Testis (tissue), 3 donors: ENCODE measurements around the gene ANKRD28. TPM values are rescaled to one million over a fixed set of nuclear protein-coding genes. Genes with fewer than 3 reads are reported as not detected.

ENCODE experiments used
- DNase-seq: peaks from one replicate; pipeline ENCODE4 v3.0.0-alpha.2; 2019
- H3K27ac ChIP-seq, 2 donors: fragments of 200-600 bp; sonication (generic); one replicate each; pipeline ENCODE4 v1.5.1; 2019
- H3K27me3 ChIP-seq: fragments of 200-600 bp; sonication (generic); one replicate; pipeline ENCODE4 v1.5.1; 2019
- H3K36me3 ChIP-seq: fragments of 200-600 bp; sonication (generic); one replicate; pipeline ENCODE4 v1.5.1; 2017; ENCODE audit warnings: low read depth; ENCODE audit errors: missing control alignments
- H3K4me1 ChIP-seq: fragments of 200-600 bp; sonication (generic); one replicate; pipeline ENCODE4 v1.5.1; 2019
- H3K4me3 ChIP-seq, 2 donors: fragments of 200-600 bp; sonication (generic); one replicate each; pipeline ENCODE4 v1.5.1; 2017 to 2019
- H3K9me3 ChIP-seq: fragments of 200-600 bp; sonication (generic); one replicate; pipeline ENCODE4 v1.5.1; 2017
- POLR2A ChIP-seq: fragments of 450-650 bp; IDR thresholded peaks from one replicate; pipeline ENCODE4 v1.6.1; 2017; ENCODE audit warnings: antibody characterized with exemption, mild to moderate bottlenecking, moderate library complexity
- WGBS, 2 donors: methylation state at CpG; one replicate each; pipeline ENCODE4 v1.1.5; 2018; 5-methylcytosine and 5-hydroxymethylcytosine counted together
- intact Hi-C: fragments of 100-400 bp; cut with DNase I; formaldehyde crosslinking; loops from one replicate; pipeline ENCODE4 v1.15.1; 2023; ENCODE audit warnings: low total_unique reads
- polyA plus RNA-seq: library from polyadenylated mRNA; stranded (reverse); fragments of 350-450 nt; fragmentation: Illumina TruSeq; extraction: RNeasy Lipid Tissue Mini Kit (QIAGEN cat#74804); gene quantifications from one replicate; pipeline ENCODE4 v1.2.3, GENCODE V29; 2014; ENCODE audit warnings: low read depth, low replicate concordance; ENCODE audit not compliant: insufficient read depth
- total RNA-seq, 2 donors: library from RNA; depleted of rRNA; stranded (reverse); fragments of >200 nt; gene quantifications; one replicate each; pipeline ENCODE4 v1.2.3, GENCODE V29; 2016
- TF ChIP-seq, protein P1 (sequence below), 3 experiments: fragments of 450-650 bp in 2 of 3; fragments of 200-600 bp in 1 of 3; sonication (generic) in 1 of 3; IDR thresholded peaks; one replicate each; pipeline ENCODE4 v1.5.1; 2016 to 2019; ENCODE audit warnings: antibody characterized with exemption in 3 of 3, mild to moderate bottlenecking in 2 of 3, moderate library complexity in 1 of 3

The ANKRD28 gene
- total and polyA plus RNA-seq, 3 donors from 2014 or later = 82.8 to 96.3 (median 93.8) TPM

DNA sequence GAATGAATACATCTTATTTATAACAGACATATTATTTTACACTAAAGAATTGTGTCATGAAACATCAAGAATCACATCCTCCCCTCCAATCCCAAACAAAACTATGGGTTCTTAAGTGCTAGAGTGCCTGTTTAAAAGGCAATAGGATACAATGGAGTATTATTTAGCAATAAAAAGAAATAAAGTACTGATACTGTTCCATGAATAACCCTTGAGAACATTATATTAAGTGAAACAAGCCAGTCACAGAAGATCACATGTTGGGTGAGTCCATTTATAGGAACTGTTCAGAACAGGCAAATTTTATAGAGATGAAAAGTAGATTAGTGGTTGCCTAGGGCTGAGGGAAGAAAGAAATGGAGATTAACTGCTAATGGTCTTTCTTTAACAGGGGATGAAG is 86.5 kb downstream of the ANKRD28 start:
- H3K4me3 ChIP-seq = no peak overlapping the region
- TF ChIP-seq, protein P1, sequence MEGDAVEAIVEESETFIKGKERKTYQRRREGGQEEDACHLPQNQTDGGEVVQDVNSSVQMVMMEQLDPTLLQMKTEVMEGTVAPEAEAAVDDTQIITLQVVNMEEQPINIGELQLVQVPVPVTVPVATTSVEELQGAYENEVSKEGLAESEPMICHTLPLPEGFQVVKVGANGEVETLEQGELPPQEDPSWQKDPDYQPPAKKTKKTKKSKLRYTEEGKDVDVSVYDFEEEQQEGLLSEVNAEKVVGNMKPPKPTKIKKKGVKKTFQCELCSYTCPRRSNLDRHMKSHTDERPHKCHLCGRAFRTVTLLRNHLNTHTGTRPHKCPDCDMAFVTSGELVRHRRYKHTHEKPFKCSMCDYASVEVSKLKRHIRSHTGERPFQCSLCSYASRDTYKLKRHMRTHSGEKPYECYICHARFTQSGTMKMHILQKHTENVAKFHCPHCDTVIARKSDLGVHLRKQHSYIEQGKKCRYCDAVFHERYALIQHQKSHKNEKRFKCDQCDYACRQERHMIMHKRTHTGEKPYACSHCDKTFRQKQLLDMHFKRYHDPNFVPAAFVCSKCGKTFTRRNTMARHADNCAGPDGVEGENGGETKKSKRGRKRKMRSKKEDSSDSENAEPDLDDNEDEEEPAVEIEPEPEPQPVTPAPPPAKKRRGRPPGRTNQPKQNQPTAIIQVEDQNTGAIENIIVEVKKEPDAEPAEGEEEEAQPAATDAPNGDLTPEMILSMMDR (IDR thresholded peaks at IDR 0.05) = no peak
- no peak for TF ChIP-seq POLR2A
- no peaks in the 10 kb centered on the region for H3K4me1 ChIP-seq
- no peaks in the 10 kb centered on the region for H3K36me3 ChIP-seq
- no peaks in the 10 kb centered on the region for H3K9me3 ChIP-seq
- no peak for DNase-seq
- no peaks in the 10 kb centered on the region for H3K27me3 ChIP-seq
- intact Hi-C loops = no loop called here
- H3K27ac ChIP-seq = no peak overlapping the region

DNA sequence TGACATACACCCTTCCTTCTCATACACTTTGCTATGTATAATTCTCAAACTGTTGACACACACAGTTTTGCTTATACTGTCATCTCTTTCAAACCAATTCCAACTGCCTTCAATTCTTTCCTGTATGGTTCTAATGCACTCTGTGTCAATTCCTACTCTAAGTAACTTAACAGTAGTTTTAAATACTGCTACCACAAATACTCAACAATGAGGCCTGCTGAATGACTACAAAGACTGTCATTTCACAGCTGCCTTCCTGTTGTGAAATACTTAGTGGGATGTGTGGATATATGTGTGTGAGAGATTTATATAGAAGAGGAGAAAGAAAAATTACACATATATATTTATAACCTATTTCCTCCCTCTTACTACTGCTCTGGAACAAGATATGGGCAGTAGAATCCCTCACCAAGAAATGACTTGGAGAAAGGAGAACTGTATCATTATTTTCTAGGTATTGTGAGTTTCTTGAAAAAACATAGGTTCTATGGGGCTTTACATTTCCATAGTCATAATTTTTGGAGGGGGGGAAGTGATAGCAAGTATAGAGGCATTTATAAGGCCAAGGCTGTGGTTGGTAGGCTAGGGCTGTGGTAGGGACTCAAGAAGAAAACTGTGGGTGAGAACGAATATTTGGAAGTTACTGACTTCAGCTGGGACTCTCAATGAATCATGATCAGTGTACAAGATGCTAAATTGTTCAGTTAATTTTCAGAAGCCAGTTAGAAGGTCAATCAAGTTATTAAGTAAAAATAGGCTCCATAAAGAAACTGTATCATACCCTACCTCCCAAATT is 88.7 kb downstream of the ANKRD28 start:
- Histone ChIP-seq H3K9me3 (no peaks in the 10 kb centered on the region), H3K36me3 (no peaks in the 10 kb centered on the region), H3K27ac (no peak overlapping the region), H3K4me1 (no peaks in the 10 kb centered on the region), H3K4me3 (no peak overlapping the region), H3K27me3 (no peaks in the 10 kb centered on the region)
- TF ChIP-seq POLR2A = no peak
- TF ChIP-seq, protein P1 (IDR thresholded peaks at IDR 0.05) = no peak
- 74 to 79% methylated on average over 1 of the region's 1 CpG for WGBS, 2 donors
- DNase-seq = no peak
- intact Hi-C loops = no loop called here

DNA sequence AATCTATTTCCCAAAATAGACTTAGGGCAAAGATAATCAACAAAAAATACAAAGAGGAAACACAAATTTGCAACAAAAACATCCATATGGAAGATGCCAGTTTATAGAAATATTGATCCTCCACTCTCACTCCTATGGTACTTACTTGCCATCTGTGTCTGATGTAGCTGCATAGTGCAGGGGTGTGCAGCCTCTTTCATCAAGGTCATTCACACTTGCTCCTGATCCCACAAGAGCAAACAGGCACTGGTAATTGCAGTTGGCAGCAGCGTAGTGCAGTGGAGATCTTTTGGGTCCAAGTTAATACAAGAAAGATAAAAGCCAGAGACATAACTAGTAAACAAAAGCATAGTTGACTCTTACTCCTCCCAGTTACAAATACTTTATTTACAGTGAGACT is 90.0 kb downstream of the ANKRD28 start:
- Histone ChIP-seq H3K27ac (no peak overlapping the region), H3K27me3 (no peaks in the 10 kb centered on the region), H3K4me3 (no peak overlapping the region), H3K36me3 (no peaks in the 10 kb centered on the region), H3K9me3 (no peaks in the 10 kb centered on the region), H3K4me1 (no peaks in the 10 kb centered on the region)
- 44 to 69% methylated on average over 1 of the region's 1 CpG for WGBS, 2 donors
- TF ChIP-seq POLR2A = no peak
- TF ChIP-seq, protein P1 (IDR thresholded peaks at IDR 0.05) = no peak
- DNase-seq = no peak
- intact Hi-C loops = no loop called here

DNA sequence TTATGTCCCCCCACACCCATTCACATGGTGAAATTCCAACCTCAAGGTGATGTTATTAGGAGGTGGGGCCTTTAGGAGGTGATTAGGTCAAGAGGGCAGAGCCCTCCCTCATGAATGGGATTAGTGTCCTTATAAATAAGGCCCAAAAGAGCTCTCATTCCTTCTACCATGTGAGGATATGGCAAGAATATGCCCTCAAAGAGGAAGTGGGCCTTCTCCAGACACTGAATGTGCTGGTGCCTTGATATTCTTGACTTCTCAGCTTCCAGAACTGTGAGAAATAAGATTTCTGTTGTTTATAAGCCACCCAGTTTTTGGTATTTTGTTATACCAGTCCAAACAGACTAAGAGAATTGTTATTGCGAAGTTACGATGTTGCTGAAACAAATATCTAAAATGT is 94.4 kb downstream of the ANKRD28 start:
- intact Hi-C loops = no loop called here
- no peak overlapping the region for H3K4me3 ChIP-seq
- H3K9me3 ChIP-seq = no peaks in the 10 kb centered on the region
- no peaks in the 10 kb centered on the region for H3K36me3 ChIP-seq
- no peaks in the 10 kb centered on the region for H3K4me1 ChIP-seq
- TF ChIP-seq, protein P1 (IDR thresholded peaks at IDR 0.05) = no peak
- no peak for TF ChIP-seq POLR2A
- 91 to 95% methylated on average over 2 of the region's 2 CpGs for WGBS, 2 donors
- no peak overlapping the region for H3K27ac ChIP-seq
- DNase-seq = no peak
- H3K27me3 ChIP-seq = no peaks in the 10 kb centered on the region

DNA sequence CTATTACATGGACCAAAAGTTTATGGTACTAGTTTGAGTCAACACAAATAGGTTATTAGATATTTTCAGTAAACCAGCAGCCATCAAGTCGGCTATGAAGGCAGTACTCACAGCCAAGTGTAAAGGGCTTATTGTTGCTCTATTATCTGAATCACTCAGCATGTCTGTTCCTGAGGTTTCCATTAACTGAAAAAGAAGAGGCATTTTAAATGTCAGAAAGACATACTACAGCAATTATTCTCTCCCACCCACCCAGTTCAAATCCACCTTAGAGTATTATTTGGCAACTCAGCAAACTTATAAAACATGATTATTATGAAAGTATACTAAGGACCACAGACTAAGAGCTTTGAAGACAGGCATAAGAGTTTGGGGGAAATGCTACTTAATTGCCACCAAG is 103.2 kb downstream of the ANKRD28 start:
- Histone ChIP-seq H3K4me1 (no peaks in the 10 kb centered on the region), H3K27ac (no peak overlapping the region), H3K4me3 (no peak overlapping the region), H3K36me3 (no peaks in the 10 kb centered on the region), H3K27me3 (no peaks in the 10 kb centered on the region), H3K9me3 (no peaks in the 10 kb centered on the region)
- DNase-seq = no peak
- intact Hi-C loops = no loop called here
- TF ChIP-seq POLR2A = no peak
- TF ChIP-seq, protein P1 (IDR thresholded peaks at IDR 0.05) = no peak
- WGBS, 2 donors = 65 to 71% methylated on average over 1 of the region's 1 CpG
